Activated effector memory CD4-positive, alpha-beta T cell treated with anti-CD3 and anti-CD28 coated beads, Interleukin-2, amount 50 U/mL, for 16 hours (primary cell): ENCODE results near the gene SNN.

Experiments
- DNase-seq: peaks from one replicate; pipeline ENCODE4 v3.0.0-alpha.2; 2020

SNN gene

DNA sequence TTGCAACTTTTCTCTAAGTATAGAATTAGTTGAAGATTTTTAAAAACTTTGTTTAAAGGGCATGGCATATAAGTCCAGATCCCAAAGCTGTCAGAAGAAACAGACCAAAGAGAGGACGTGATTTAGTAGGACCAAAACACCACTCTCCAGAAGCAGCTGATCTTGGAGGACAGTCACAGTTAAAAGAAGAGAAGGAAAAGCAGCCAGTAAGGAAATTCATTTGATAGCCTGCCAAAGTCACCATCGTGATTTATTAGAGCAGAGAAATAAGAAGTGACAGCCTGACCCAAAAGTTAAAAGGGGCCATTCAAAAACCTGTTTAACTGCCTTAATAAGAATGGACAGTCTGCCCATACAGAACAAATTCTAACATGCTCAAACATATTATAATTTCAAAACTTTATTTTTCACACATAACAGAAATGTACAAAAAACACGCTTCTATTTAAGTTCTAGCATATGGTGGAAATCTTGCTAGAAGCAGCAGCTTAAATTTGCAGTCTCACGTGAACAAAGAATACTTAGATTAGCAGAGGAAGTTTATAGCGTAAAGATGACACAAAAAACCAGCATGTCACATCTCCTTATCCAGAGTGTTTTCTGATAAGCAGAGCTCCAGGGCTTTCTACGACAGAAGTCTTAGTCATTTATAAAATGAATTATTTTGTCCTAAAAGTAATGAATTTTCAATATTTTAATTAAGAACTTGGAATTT is 37.2 kb downstream of the SNN start:
- DNase-seq: no peak

DNA sequence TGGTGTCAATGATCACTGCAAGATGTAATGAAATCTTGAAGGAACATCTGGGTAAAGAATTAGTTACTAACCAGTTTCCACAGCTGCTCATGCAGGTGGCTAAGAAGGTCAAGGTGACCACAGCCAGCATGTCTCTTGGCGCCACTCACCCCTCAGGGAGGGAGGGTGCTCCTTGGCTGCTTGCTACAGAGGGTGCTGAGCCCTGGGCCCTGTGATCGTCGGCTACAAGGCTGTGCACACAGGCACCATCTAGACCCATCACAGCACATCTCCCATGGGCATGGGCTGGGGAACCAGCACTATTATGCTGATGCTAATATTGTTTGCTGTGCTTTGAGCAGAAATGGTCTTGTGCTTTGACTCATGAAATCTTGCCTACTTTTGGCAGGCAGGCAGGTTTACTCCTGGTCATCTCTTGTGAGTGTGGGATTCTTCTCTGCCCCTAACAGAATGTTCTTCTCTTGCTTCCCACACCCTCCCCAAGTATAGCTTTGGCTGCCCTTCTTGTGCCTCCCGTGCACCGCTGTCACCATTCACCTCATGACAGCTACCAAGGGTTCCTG is 38.0 kb downstream of the SNN start:
- no peak for DNase-seq

DNA sequence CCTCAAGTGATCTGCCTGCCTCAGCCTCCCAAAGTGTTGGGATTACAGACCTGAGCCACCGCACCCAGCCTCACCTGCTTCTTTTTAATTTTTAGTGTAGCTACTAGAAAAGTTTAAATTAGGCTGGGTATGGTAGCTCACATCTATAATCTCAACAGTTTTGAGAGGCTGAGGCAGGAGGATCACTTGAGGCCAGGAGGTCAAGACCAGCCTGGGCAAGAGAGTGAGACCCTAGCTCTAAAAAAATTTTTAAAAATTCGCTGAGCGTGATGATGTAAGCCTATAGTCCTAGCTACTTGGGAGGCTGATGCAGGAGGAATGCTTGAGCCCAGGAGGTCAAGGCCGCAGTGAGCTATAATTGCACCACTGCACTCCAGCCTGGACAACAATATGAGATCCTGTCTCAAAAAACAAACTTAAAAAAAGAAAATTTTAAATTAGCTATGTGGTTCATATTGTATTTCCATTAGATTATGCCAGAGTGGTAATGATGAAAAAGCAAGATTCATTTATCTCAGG is 39.5 kb downstream of the SNN start:
- DNase-seq: no peak

DNA sequence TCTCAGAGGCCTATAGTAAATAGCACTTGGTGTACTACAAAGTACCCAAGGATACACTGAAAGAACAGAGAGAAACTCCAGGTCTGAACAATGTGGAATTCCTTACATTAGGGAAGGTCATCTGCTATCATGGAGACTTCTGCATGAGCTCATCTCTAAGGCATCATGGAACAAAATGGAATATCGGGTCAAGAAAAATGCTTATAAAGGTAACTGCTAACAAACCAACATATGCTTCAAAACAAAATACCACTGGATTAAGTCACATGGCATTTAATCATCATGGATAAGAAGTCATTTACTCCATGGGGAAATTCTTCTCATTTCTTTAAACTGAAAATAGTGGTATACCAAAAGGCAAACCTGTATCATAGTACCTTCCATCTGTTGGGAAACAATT is 40.2 kb downstream of the SNN start:
- no peak for DNase-seq

DNA sequence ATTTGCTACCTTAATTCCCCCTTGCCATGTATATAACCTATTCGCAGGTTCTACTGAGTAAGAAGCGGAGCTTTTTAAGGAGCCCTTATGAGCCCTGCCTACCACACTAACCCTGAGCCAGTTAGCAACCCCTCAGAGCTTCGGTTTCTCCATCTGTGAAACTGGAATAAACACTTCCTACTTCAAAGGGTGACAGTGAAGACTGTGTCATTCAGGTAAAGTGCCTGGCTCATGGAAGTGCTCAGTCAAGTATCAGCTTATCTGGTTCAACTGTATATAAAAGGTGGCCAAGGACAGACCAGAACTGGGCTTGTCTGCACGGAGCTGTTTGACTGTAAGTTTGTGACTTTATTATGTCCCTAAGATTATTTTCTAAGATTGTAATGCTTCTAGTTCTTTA is 43.4 kb downstream of the SNN start:
- DNase-seq: no peak

DNA sequence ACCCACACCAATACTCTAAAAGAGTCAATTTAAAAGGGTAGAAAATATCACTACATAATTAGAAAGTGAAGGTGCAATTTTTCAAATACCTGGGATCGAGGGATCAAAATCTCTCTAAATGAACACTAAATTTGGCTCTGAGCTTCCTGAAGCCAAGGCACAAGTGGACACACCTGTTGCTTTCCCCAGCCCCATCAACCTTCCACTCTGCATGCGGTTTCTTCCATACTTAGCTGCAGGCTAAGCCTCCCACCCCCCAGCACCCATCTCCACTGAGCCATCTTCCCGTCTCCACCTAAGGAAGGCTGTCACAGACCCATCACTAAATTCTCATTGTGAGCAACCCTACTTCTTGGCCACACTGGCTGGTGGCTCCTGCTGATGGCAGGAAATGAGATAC is 43.9 kb downstream of the SNN start:
- DNase-seq: no peak

DNA sequence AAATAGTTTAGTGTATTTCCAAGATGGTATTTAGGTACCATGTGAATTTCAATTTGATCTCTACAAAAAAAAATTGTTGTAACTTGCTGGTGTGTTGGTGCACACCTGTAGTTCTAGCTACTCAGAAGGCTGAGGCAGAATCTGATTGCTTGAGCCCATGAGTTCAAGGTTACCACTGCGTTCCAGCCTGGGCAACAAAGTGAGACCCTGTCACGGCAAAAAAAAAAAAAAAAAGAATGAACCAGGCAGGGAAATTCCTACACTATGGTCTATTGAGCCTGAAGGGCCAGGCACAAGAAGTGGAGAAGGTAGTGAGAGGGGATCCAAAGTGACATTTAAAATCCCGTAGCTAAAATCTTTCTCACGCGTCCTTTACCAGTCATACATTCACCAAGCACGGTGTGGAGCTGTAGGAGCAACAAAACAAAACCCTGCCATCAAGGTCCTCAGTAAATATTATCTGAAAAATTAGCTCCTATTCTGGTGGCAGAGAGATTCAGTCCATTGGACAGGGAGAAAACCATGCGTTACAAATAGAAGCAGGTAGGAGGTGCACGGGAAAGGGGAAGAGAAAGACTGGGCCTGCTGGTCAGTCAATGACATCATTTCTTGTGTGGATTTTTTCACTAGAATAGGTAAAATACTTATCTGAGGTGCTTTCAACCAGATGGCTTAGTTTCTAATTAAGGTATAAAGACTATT is 47.1 kb downstream of the SNN start:
- DNase-seq: no peak

DNA sequence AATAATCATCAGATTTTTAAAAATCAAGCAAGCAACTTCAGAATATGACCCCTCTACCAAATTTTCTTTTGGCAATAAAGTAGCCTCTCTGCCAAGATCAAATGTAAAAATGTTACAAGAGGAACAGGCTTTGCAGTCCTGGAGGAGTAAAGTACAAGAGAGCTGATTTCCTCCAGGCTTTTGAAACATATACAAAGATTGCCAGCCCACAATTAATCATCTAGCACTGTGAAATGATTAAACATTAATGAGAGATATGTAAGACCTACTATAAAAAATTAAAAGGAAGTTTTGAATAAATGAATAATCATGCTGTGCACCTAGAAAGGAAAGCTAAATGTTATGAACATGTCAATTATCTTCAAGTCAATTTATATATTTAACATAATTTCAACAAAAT is 48.1 kb downstream of the SNN start:
- DNase-seq: no peak

DNA sequence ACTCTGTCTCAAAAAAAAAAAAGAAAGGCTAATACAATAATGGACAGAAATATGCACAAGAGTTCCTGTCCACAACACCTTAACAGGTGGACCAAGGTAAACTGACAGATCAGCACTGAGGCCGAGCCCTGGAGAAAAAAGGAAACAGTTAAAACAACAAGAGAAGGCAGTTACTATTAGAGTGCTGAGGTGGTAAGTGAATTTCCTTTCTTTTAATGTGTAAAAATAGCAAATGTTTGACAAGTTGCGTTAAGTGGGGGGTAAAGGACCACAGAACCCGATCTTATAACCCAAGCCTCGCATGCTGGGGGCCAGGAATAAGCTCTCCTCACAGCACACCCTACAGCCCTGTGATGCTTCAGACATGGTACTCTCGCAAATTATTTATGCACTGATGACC is 49.6 kb downstream of the SNN start:
- DNase-seq: no peak

DNA sequence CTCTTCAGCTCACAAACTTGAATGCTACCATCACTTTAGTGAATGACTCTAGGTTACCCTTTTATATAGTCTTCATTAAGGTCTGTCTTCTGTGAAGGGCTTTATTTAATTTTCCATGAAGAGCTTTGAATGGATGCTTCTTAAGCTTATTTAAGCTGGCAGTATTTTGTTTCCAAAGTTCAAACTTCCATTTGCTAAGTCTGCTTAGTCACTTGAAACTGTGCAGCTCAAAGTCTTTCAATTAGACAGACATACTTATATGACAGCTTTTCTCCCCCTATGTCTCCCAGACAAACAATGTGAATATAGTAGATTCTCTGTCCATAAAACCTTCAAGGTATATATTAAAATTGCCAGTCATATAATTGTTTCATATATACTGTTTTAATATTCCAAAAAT is 50.9 kb downstream of the SNN start:
- DNase-seq: no peak

DNA sequence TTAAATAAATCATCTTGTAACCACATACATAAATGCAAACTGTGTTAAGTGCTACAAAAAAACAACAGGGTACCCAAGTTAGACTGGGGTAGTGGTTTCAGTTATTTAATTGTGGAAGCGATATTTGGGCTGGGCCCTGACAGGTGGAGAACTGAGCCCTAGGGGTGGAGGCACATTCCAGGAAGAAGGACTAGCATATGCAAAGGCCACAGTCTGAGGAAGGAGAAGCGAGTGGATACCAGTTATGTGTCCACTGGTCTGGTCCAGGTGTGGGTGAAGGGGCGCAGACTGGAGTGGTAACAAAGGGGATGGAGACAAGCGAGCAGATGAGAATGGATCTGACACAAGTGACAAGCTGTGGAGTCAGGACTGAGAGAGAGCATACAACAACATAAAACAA is 51.5 kb downstream of the SNN start:
- no peak for DNase-seq

DNA sequence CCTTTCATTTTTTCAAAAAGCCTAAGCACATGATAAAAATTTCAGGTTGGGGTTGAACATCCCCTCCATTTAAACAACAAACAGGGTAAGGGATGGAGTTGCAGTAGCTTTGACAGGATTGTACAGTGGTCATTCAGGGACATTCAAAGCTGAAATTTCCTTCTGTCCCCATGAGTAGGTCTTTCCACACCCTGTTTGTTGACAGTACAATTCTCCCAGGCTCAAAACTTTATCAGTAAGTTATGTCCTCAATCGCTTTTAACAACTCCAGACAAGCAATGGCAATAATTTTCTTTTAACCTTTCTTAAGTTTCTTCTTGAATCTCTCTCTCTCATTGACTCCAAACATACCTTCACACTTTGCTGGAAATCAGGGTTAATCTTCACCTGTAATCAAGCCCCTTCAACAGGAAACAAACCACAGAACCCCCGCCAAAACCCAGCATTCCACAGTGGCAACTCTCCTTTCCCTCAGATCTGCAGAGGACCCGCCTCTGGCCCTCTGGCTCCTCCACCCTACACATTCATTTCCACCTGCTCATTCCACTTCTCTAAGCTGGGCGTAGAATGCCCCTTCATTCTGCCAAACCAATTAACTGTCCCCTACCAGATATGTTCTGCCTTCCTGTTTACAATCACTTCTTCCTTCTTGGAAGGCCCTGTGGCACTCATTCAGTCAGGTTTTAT is 53.7 kb downstream of the SNN start:
- no peak for DNase-seq

DNA sequence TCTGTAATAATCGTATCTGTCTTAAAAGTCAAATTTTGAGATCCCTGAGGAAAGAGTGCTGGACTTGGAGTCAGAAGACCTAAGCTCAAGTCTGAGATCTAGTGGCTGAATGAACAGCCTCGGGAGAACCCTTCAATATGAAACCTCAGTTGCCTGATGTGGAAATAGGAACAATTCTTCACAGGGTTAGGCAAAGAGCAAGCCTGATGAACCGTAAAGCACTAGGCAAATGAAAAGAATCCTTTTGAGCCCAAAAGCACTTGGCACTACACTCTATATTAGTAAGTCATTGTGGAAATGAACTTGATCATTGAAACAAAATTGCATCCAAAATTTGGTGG is 54.2 kb downstream of the SNN start:
- DNase-seq: no peak

DNA sequence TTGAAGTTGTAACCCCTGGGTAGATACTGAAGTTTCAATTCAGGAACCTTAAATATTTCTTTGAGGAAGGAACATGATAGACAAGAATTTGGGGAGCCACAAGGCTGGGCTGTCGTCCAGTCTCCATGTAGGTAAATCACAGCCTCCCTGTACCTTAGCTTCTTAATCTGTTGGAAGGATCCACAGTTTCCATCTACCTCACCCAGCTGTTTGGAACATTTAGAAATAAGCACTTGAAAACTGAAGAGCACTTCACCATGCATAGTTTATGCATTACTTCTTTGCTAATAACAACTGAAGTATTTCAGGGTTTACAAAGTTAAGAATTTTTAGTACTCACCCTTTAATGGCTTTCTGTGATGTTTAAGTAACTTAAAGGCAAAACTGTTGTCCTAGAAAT is 57.2 kb downstream of the SNN start:
- no peak for DNase-seq

DNA sequence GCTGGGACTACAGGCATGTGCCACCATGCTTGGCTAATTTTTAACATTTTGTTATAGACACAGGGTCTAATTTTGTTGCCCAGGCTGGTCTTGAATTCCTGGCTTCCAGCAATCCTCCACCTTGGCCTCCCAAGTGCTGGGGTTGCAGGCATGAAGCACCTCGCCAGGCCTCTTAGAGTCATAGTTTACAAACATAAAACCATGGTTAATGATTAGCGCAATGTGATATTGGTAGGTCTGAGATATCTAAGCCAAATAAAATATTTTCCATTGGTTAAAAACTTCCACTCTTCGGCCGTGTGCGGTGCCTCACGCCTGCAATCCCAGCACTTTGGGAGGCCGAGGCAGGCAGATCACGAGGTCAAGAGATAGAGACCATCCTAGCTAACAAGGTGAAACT is 57.8 kb downstream of the SNN start:
- no peak for DNase-seq

DNA sequence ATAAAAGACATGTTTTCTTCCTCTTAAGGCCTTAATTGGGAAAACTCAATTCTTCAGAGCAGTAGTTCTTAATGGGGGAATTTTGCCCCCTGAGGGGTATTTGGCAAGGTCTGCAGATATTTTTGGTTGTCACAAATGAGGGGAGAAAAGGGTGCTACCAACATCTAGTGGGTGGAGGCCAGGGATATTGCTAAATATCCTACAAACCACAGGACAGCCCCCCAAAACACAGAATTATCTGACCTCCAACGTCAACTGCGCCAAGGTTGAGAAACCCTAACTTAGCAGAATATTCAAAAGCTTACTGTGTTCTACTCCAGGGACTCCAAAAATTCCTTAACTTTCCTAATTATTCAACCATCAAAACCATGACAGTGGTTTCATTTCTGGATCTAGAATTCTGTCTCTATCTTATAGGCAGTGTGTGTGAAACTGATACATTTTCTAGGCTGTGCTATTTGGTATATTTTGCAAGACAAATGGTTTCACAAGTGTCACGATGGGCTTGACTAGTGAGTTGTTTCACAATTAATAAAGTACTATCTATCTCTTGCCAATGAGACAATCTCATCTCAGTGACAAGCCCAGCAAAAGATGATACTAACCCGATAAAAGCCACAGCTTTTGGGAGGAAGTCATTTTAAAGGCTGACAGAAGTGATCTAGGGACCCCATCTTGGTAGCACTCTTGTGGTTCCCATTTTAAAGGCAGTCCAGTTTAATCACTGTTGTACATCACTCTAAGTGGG is 59.7 kb downstream of the SNN start:
- no peak for DNase-seq
